ENCODE measurements around the gene KLC4.
"Not testable (repeated sequence)": the region's sequence is repeated elsewhere in the genome, so short reads cannot be mapped to it uniquely, and the experiment has no call there.

The KLC4 gene

DNA sequence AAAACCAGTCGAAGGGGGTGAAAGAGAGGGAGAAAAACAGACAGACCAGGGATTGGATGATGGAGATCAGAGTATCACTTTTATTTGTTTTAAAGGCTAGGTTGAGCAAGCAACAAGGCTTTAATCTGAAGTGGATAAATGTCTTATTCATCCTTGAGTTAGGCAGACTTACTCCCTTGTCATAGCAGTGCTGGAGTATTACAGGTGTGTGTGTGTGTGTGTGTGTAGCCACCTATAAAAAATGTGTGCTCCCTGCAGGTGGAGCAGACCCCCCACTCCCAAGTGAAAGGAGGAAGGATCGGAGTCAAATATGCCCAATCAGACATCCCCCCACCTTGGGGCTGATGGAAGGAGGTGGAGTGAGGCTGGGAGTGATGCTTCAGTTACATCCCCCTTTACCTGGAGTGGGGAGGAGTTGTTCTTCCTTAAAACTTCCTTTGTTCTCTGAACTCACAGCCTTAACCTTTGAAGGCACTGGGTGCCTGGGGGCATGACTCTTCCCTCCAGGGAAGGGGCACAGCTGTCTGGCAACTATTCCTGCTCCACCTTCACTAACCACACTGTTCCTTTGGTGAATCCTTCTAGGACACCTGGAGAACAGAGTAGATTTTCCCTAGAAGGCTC lies 43.9 kb downstream of the KLC4 start:
- no peak overlapping the region for H3K27ac ChIP-seq
- TF ChIP-seq, protein P1, sequence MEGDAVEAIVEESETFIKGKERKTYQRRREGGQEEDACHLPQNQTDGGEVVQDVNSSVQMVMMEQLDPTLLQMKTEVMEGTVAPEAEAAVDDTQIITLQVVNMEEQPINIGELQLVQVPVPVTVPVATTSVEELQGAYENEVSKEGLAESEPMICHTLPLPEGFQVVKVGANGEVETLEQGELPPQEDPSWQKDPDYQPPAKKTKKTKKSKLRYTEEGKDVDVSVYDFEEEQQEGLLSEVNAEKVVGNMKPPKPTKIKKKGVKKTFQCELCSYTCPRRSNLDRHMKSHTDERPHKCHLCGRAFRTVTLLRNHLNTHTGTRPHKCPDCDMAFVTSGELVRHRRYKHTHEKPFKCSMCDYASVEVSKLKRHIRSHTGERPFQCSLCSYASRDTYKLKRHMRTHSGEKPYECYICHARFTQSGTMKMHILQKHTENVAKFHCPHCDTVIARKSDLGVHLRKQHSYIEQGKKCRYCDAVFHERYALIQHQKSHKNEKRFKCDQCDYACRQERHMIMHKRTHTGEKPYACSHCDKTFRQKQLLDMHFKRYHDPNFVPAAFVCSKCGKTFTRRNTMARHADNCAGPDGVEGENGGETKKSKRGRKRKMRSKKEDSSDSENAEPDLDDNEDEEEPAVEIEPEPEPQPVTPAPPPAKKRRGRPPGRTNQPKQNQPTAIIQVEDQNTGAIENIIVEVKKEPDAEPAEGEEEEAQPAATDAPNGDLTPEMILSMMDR (IDR thresholded peaks at IDR 0.05) = no peak
- no peak for TF ChIP-seq ZFX (IDR thresholded peaks at IDR 0.05; ENCODE audit: borderline replicate concordance)

DNA sequence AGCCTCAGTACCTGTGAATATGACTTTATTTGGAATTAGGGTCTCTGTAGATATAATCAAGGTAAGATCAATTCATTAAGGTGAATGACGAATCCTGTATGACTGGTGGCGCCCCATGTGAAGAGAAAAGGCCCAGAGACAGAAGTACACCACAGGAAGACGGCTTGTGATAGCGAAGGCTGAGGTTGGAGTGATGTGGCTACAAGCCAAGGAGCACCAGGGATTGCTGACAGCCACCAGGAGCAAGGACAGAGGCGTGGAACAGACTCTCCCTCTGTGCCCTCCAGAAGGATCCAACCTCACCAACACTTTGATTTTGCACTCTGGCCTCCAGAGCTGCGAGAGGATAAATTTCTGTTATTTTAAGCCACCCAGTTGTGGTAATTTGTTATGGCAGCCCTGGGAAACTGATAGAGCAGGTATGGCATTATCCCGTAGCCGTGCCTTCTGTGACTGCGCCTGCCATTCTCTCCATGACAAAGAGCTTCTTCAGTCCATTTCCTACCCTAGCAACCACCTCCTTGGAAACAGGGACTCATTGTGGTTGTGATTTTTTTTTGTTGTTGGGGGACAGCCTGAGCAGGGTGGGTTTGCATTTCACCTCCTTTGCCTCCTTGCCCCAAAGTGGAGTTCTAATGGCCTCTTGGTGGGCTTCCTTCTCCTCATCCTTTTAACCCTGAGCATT lies 46.2 kb downstream of the KLC4 start:
- TF ChIP-seq, protein P1 (IDR thresholded peaks at IDR 0.05) = no peak
- TF ChIP-seq ZFX (IDR thresholded peaks at IDR 0.05; ENCODE audit: borderline replicate concordance) = no peak
- H3K27ac ChIP-seq = no peak overlapping the region

DNA sequence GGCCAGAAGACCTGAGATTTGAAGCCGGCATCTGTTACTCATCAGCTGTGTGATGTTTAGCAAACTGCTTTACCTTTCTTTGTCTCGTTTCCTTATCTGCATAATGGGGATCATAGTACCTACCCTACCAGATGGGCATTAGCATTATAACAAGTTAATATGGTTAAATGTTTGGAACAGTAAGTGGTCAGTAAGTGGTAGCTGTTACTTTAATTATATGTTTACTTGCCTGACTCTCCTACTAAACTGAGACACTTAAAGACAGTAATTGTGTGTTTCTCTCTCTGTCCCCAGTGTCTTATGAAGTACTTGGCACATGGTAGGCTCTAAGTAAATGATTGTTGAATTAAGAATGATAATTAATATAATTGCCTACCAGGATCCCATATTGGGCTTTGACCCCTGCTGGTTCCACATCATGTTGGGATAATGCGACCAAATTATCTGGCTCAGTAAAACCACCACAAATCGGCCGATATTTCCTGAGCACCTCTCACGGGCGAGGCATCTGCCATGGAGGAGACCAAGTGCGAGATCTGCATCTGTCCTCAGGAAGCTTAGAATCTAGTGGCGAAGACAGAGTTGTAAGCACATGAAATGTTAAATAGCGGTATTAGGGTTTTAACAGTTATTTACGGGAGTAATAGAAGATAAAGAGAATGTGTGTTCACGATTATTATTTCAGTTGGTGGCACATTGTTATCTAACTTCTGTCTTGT lies 48.1 kb downstream of the KLC4 start:
- H3K27ac ChIP-seq = no peak overlapping the region
- TF ChIP-seq, protein P1 (IDR thresholded peaks at IDR 0.05) = no peak
- no peak for TF ChIP-seq ZFX (IDR thresholded peaks at IDR 0.05; ENCODE audit: borderline replicate concordance)

DNA sequence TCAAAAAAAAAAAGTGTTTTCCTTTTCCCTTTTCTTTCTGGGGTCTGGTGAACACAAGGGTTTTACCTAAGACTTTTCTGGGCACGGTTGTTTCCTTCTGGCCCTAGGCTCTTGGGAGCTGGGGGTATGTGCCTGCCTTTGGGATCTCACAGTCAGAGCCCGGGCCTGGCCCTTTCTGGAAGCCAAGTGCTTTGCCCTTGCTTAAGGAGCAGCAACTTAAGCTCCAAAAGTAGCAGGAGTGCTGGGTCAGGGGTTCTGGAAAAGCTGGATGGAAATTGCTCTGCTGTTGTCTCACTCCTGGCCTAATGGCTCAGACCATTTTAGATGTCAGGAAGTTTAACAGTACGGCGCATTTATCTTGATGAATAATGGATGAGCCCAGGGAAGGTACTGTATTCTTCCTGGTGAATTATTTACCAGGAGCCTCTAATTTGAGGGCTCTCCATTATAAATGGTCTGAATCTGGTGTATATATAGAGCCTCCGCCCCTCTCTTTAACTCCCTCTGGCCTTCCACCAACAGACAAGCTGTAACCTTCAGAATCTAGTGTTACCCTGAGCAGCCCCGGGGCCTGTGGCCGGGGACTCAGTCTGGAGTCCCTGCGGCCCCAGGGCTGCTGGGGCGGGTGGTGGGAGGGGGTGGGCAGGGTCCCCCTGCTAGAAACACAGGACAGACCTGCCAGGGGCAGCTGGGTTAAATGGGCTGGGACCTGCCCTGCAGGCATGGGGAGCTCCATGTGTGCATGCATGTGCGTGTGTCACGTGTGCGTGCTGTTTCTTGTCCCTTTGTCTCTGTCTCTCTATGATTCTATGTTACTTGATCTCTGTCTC lies 54.2 kb downstream of the KLC4 start:
- H3K27ac ChIP-seq = no peak overlapping the region

DNA sequence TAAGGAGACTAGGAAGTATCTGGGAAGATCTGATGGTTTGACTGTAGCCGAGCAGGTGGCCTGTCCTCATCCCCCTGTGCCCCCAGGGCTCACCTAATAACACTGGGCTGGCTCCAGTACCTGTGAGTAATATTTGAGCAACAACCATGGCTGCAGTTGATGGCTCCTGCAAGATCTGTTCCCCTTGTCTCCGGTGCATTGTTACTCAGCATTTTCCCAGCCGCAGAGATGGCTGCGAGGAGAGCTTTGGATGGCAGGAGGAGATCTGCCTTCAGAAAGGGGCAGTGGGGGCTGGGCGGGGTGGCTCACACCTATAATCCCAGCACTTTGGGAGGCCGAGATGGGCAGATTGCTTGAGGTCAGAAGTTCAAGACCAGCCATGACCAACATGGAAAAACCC lies 55.9 kb downstream of the KLC4 start:
- H3K27ac ChIP-seq = no peak overlapping the region
- TF ChIP-seq, protein P1 (IDR thresholded peaks at IDR 0.05) = no peak
- TF ChIP-seq ZFX (IDR thresholded peaks at IDR 0.05; ENCODE audit: borderline replicate concordance) = no peak

More for the DNA sequence above, 54.2 kb downstream of the KLC4 start:
- no peak for TF ChIP-seq ZFX (IDR thresholded peaks at IDR 0.05; ENCODE audit: borderline replicate concordance)
- TF ChIP-seq, protein P1 (IDR thresholded peaks at IDR 0.05) = no peak

DNA sequence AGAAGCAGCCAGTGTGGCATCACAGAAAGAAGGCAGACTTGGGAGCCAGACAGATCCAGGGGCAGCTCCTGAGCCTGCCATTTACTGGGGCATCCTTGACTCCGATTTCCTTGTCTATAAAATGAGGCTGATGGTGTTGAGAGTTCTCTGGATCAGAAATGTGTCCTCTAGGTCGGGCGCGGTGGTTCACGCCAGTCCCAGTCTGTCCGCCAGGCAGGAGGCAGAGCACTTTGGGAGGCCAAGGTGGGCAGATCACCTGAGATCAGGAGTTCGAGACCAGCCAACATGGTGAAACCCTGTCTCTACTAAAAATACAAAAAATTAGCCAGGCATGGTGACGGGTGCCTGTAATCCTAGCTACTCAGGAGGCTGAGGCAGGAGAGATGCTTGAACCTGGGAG lies 58.0 kb downstream of the KLC4 start:
- not testable (repeated sequence) for H3K27ac ChIP-seq

DNA sequence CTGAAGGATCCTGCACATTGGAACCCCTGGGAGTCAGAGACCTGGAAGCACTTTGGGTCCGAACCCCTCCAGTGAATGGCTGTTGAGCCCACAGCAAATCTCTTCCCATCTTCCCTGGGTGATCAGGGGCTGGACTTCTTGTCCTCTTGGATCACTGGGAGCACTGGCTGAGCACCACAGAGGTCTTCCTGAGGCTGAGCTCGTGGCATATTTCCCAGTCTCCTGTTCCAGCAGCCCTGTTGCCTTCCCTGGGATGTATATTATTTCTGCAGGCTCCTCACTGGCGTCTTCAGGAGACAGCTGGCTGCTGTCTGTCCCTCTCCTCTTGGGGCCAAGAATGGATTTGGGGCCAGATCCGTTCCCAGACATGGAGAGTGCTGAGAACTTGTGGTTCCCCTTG lies 60.1 kb downstream of the KLC4 start:
- H3K27ac ChIP-seq = no peak overlapping the region

More for the DNA sequence above, 60.1 kb downstream of the KLC4 start:
- no peak for TF ChIP-seq ZFX (IDR thresholded peaks at IDR 0.05; ENCODE audit: borderline replicate concordance)
- TF ChIP-seq, protein P1 (IDR thresholded peaks at IDR 0.05) = no peak

Data from 22Rv1 (cell line).